Central memory CD4-positive, alpha-beta T cell (primary cell): ENCODE measurements around the gene KLK15.

Experiments used
- DNase-seq: peaks from one replicate; pipeline ENCODE4 v3.0.0; 2022
- total RNA-seq, 3 experiments: gene quantifications; one replicate each; lab custom pipeline; 2026; lab: John Stamatoyannopoulos, UW

Gene KLK15, protein sequence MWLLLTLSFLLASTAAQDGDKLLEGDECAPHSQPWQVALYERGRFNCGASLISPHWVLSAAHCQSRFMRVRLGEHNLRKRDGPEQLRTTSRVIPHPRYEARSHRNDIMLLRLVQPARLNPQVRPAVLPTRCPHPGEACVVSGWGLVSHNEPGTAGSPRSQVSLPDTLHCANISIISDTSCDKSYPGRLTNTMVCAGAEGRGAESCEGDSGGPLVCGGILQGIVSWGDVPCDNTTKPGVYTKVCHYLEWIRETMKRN
- 0 reads per million in 3 experiments for total RNA-seq

GRCh38 chr19:50833117-50833801 is at the start of gene KLK15:
TSS of gene KLK15 (minus strand) at chr19:50833574. CDS start at chr19:50831492, 2,082 bp downstream.
- no peak for DNase-seq

GRCh38 chr19:50882188-50882587 is 48.8 kb upstream of the KLK15 start:
- no peak for DNase-seq

GRCh38 chr19:50880241-50880640 is 46.9 kb upstream of the KLK15 start:
- no peak for DNase-seq

DNA sequence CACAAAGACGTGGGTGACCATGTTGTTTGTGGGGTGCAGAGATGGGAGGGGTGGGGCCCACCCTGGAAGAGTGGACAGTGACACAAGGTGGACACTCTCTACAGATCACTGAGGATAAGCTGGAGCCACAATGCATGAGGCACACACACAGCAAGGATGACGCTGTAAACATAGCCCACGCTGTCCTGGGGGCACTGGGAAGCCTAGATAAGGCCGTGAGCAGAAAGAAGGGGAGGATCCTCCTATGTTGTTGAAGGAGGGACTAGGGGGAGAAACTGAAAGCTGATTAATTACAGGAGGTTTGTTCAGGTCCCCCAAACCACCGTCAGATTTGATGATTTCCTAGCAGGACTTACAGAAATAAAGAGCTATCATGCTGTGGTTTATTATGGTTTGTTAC is 45.5 kb upstream of the KLK15 start:
- DNase-seq: no peak

DNA sequence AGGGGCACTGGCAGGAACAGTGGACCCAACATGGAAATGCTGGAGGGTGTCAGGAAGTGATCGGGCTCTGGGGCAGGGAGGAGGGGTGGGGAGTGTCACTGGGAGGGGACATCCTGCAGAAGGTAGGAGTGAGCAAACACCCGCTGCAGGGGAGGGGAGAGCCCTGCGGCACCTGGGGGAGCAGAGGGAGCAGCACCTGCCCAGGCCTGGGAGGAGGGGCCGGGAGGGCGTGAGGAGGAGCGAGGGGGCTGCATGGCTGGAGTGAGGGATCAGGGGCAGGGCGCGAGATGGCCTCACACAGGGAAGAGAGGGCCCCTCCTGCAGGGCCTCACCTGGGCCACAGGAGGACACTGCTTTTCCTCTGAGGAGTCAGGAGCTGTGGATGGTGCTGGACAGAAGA is 44.0 kb upstream of the KLK15 start:
- no peak for DNase-seq

DNA sequence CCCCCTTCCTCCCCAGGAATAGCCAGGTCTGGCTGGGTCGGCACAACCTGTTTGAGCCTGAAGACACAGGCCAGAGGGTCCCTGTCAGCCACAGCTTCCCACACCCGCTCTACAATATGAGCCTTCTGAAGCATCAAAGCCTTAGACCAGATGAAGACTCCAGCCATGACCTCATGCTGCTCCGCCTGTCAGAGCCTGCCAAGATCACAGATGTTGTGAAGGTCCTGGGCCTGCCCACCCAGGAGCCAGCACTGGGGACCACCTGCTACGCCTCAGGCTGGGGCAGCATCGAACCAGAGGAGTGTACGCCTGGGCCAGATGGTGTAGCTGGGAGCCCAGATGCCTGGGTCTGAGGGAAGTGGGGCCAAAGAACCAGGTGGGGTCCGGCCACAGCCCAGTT is 43.1 kb upstream of the KLK15 start:
- DNase-seq: no peak

DNA sequence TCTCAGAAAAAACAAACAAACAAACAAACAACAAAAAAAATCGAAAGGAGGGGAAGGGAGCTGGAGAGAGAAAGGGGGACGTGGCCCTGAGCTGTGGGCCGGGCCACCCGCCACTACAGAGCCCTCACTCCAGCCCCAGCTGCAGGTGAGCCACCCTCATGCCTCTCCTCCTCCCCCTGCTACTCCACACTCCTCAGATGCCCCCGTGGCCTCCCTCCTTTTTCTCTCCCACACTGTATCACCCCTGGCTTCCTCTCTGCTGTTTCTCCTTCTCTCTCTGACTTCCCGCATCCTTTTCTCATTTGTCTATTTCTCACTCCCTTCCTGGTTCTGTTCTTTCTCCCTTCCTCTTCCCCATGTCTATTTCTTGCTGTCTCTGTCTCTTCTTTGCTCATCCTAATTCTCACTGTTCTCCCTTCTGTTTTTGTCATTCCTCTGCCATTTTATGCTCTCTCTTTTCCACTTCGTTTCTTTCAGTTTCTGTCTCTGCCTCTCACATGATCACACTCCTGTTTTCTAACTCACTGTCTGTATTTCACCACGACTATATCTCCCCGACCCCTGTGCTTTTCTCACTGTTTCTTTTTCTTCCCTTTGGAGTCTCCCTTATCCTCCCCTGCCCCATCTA is 42.5 kb upstream of the KLK15 start:
- DNase-seq: no peak

GRCh38 chr19:50874211-50874610 is 40.8 kb upstream of the KLK15 start:
- no peak for DNase-seq

DNA sequence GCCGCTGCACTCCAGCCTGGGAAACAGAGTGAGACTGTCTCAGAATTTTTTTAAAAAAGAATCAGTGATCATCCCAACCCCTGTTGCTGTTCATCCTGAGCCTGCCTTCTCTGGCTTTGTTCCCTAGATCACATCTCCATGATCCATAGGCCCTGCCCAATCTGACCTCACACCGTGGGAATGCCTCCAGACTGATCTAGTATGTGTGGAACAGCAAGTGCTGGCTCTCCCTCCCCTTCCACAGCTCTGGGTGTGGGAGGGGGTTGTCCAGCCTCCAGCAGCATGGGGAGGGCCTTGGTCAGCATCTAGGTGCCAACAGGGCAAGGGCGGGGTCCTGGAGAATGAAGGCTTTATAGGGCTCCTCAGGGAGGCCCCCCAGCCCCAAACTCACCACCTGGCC is 39.7 kb upstream of the KLK15 start, which contains the start of gene KLK2:
TSS of gene KLK2 (plus strand) at position 384 of the 400 bp plus-strand sequence. CDS start 35 bp downstream, outside the sequence.
- no peak for DNase-seq

- DNase-seq: no peak
Observed at GRCh38 chr19:50870417-50871089, 37.2 kb upstream of the KLK15 start.

- no peak for DNase-seq
Observed at GRCh38 chr19:50869479-50869878, 36.1 kb upstream of the KLK15 start.

DNA sequence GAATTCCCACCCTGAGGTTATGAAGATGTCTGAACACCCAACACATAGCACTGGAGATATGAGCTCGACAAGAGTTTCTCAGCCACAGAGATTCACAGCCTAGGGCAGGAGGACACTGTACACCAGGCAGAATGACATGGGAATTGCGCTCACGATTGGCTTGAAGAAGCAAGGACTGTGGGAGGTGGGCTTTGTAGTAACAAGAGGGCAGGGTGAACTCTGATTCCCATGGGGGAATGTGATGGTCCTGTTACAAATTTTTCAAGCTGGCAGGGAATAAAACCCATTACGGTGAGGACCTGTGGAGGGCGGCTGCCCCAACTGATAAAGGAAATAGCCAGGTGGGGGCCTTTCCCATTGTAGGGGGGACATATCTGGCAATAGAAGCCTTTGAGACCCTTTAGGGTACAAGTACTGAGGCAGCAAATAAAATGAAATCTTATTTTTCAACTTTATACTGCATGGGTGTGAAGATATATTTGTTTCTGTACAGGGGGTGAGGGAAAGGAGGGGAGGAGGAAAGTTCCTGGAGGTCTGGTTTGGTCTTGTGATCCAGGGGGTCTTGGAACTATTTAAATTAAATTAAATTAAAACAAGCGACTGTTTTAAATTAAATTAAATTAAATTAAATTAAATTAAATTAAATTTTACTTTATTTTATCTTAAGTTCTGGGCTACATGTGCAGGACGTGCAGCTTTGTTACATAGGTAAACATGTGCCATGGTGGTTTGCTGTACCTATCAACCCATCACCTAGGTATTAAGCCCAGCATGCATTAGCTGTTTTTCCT is 28.3 kb upstream of the KLK15 start:
- no peak for DNase-seq

DNA sequence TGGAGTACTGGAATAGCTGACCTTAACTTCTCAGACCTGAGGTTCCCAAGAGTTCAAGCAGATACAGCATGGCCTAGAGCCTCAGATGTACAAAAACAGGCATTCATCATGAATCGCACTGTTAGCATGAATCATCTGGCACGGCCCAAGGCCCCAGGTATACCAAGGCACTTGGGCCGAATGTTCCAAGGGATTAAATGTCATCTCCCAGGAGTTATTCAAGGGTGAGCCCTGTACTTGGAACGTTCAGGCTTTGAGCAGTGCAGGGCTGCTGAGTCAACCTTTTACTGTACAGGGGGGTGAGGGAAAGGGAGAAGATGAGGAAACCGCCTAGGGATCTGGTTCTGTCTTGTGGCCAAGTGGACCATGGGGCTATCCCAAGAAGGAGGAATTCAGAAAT is 27.6 kb upstream of the KLK15 start:
- no peak for DNase-seq

DNA sequence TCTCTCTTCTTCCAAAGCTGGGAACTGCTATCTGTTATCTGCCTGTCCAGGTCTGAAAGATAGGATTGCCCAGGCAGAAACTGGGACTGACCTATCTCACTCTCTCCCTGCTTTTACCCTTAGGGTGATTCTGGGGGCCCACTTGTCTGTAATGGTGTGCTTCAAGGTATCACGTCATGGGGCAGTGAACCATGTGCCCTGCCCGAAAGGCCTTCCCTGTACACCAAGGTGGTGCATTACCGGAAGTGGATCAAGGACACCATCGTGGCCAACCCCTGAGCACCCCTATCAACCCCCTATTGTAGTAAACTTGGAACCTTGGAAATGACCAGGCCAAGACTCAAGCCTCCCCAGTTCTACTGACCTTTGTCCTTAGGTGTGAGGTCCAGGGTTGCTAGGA is 26.5 kb upstream of the KLK15 start:
- DNase-seq: no peak

DNA sequence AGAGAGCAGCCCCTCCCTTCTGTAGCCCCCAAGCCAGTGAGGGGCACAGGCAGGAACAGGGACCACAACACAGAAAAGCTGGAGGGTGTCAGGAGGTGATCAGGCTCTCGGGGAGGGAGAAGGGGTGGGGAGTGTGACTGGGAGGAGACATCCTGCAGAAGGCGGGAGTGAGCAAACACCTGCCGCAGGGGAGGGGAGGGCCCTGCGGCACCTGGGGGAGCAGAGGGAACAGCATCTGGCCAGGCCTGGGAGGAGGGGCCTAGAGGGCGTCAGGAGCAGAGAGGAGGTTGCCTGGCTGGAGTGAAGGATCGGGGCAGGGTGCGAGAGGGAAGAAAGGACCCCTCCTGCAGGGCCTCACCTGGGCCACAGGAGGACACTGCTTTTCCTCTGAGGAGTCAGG is 25.5 kb upstream of the KLK15 start:
- DNase-seq: no peak

DNA sequence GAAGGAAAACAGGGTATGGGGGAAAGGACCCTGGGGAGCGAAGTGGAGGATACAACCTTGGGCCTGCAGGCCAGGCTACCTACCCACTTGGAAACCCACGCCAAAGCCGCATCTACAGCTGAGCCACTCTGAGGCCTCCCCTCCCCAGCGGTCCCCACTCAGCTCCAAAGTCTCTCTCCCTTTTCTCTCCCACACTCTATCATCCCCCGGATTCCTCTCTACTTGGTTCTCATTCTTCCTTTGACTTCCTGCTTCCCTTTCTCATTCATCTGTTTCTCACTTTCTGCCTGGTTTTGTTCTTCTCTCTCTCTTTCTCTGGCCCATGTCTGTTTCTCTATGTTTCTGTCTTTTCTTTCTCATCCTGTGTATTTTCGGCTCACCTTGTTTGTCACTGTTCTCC is 24.0 kb upstream of the KLK15 start:
- no peak for DNase-seq

- no peak for DNase-seq
Observed at GRCh38 chr19:50854636-50855410, 21.4 kb upstream of the KLK15 start, which contains the start of gene KLK3. TSS of gene KLK3 (plus strand) at chr19:50854915. CDS start at chr19:50854956, 41 bp downstream.

DNA sequence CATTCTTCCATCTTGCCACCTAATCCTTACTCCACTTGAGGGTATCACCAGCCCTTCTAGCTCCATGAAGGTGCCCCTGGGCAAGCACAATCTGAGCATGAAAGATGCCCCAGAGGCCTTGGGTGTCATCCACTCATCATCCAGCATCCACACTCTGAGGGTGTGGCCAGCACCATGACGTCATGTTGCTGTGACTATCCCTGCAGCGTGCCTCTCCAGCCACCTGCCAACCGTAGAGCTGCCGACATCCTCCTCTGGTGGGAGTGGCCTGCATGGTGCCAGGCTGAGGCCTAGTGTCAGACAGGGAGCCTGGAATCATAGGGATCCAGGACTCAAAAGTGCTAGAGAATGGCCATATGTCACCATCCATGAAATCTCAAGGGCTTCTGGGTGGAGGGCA is 18.2 kb upstream of the KLK15 start:
- DNase-seq: no peak

GRCh38 chr19:50850738-50851137 is 17.4 kb upstream of the KLK15 start:
- DNase-seq: no peak

GRCh38 chr19:50844296-50844935 is 11.0 kb upstream of the KLK15 start:
- no peak for DNase-seq

DNA sequence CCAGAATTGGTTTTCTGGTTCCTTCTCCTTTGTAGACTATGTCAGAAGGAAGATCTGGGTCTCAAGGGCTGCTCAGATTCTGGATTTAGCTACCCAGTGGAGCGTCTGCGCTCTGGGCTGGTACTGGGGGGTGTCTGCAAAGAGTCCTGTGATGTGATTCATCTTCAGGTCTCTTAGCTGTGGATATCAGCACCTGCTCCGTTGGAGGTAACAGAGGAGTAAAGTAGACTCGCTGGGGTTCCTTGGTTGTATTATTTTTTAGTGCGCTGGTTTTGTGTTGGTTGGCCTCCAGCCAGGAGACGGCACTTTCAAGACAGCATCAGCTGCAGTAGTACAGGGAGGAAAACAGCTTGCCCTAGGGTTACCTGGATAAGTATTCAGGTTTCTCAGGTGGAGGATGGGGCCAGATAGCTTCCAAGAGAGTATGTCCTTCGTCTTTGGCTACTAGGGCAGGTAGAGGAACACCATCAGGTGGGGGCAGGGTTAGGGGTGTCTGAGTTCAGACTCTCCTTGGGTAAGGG is 10.4 kb upstream of the KLK15 start:
- DNase-seq: no peak
